Activated CD4-positive, alpha-beta T cell treated with anti-CD3 and anti-CD28 coated beads for 1 hour (primary cell): ENCODE measurements around the gene ASB16.
A peak's percentile ranks its signal among the peaks of the same experiment; 100 is the strongest.
"Not testable (repeated sequence)": the region's sequence is repeated elsewhere in the genome, so short reads cannot be mapped to it uniquely, and the experiment has no call there.

ENCODE experiments used
- DNase-seq: peaks from one replicate; pipeline ENCODE4 v3.0.0-alpha.2; 2020

ASB16 gene

GRCh38 chr17:44149066-44149465 is 21.4 kb upstream of the ASB16 start:
- DNase-seq = not testable (repeated sequence)

- no peak for DNase-seq
Observed at GRCh38 chr17:44149750-44150329, 20.7 kb upstream of the ASB16 start.

GRCh38 chr17:44152875-44153274 is 17.6 kb upstream of the ASB16 start:
- no peak for DNase-seq

- DNase-seq = no peak
Observed at GRCh38 chr17:44155488-44155887, 15.0 kb upstream of the ASB16 start.

GRCh38 chr17:44159519-44160210 is 10.8 kb upstream of the ASB16 start:
- DNase-seq = no peak

- DNase-seq = no peak
Observed at GRCh38 chr17:44164476-44164875, 6.0 kb upstream of the ASB16 start.

DNA sequence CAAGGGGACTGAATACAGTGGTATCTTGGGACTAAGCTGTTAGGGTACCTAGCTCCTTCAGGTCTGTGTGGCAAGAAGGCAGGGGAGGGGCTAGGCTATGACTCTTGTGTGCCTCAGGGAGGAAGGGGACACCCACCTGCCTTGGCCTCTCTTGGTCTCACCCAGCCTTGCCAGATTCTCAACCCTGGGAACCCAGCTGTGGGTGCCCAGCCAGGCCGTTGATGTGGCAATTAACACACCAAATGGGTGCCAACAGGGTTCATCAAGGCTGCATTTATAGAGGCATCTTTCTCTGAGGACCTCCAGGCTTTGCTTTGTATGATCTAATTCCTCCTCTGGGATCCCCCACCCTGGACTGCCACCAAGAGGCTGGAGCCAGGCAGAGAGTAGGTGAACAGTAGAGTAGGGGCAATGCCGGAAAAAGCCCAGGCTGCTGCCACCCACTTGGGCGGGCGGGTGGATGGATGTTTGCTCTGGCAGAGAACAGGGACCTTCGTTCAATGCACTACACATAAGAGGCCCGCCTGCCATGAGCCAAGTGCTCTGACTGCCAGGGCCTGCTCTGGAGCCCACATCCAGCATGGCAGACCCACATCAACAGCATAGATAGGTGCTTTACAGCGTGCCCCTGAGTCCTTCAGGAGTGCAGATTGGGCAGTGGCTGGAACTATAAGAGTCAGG is 3.2 kb upstream of the ASB16 start:
- no peak for DNase-seq

- DNase-seq = no peak
Observed at GRCh38 chr17:44170135-44170498, 387 bp upstream of the ASB16 start.

GRCh38 chr17:44171931-44172455 is 1.5 kb downstream of the ASB16 start:
- DNase-seq = no peak

DNA sequence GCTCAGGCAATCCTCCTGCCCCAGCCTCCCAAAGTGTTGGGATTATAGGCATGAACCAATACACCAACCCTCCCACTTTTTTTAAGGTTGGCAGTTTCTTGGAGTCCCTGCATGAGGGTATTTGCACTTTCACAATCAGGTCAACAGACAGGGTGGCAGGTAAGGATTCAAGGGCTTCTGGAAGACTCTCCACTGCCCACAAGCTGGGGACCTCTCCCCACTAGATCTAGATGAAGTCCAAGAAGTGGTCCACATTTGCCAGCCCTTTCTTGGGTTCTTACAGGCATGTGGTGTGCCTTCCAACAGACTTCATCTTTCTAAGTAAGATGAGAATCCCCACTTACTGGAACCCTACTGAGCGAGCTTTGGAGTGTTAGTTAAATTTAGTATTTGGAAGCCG is 3.9 kb downstream of the ASB16 start:
- no peak for DNase-seq

GRCh38 chr17:44176257-44176656 is 5.8 kb downstream of the ASB16 start:
- DNase-seq = no peak

DNA sequence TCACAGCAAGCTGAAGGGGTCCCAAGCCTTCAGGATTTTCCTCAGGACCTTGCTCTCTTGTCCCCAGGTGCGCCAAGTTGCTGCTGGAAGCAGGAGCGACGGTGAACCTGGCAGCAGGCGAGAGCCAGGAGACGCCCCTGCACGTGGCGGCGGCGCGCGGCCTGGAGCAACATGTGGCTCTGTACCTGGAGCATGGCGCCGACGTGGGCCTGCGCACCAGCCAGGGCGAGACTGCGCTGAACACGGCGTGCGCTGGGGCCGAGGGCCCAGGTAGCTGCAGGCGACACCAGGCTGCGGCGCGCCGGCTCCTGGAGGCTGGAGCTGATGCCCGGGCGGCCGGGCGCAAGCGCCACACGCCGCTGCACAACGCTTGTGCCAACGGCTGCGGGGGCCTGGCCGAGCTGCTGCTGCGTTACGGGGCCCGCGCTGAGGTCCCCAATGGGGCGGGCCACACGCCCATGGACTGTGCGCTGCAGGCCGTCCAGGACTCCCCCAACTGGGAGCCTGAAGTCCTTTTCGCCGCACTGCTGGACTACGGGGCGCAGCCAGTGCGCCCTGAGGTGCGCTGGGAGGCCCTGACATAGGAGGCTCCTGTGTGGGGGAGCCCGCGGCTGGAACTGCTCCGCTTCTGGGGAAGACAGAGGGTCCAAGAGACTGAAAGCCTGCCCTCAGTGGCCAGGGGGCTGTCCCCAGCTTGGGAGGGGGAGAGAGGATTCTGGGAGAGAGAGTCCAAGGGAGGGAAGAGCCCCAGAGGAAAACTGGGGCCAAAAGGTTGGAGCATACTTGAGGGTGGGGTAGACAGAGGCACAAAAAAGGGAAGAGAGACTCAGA is 6.4 kb downstream of the ASB16 start:
- no peak for DNase-seq

- no peak for DNase-seq
Observed at GRCh38 chr17:44177640-44178039, 7.1 kb downstream of the ASB16 start.

- no peak for DNase-seq
Observed at GRCh38 chr17:44178133-44178532, 7.6 kb downstream of the ASB16 start.

GRCh38 chr17:44183024-44183423 is 12.5 kb downstream of the ASB16 start:
- no peak for DNase-seq

DNA sequence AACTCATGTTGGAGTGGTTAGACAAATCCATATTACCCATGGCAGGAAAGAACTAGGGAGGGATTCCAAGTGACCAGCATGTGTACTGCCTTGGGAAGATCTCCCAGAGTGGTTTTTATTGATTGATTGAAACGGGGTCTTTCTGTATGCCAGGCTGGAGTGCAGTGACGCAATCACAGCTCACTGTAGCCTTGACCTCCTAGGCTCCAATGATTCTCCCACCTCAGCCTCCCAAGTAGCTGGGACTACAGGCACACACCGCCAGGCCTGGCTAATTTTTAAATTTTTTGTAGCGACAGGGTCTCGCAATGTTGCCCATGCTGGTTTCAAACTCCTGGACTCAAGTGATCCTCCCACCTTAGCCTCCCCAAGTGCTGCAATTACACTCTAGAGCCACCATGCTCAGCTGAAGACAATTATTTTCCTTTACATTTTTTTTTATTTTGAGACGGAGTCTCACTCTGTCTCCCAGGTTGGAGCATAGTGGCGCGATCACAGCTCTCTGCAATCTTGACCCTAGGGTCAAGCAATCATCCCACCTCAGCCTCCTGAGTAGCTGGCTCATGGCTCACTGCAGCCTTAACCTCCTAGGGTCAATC is 13.8 kb downstream of the ASB16 start:
- DNase-seq = no peak

DNA sequence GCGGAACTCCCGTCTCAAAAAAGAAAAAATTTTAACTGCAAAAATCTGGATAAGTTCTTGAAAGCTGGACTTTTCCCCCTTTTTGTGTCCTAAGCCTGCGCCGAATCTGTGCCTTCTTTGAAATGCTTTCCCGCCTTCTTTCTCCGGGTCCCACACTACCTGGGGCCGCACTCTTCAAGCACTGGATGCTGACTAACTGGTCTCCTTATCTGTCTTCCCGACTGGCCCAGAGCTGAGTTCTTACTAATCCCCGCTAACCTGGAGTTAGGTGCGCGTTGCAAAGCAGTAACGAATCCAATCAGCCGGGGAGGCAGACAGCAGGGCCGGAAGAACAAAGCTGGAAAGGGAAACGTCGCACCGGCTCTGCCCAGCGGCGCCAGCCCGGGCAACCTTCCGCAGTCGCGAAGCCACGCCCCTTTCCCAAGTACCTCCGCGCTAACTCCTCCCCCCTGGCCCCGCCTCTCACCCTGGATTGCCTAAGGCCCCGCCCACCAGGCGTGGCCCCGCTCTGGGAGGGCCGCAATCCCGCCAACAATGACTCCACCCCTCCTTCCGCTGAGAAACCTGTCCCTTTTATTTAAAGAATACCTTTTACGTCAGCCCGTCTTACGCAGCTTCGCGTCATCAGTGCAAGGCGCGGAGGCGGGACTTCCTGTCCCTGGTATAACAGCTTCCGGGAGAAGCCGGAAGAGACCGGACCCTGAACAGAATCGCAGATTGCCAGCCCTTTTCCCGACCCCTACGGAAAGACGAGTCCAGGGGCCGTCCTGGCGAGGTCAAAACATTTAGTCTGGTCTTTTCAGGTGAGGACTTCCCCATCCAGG is 16.0 kb downstream of the ASB16 start, which contains the start of gene TMUB2:
Gene TMUB2 (plus strand): TSS at position 666 of the 824 bp plus-strand sequence. CDS start 737 bp downstream, outside the sequence.
- peak; percentile 99 for DNase-seq

DNA sequence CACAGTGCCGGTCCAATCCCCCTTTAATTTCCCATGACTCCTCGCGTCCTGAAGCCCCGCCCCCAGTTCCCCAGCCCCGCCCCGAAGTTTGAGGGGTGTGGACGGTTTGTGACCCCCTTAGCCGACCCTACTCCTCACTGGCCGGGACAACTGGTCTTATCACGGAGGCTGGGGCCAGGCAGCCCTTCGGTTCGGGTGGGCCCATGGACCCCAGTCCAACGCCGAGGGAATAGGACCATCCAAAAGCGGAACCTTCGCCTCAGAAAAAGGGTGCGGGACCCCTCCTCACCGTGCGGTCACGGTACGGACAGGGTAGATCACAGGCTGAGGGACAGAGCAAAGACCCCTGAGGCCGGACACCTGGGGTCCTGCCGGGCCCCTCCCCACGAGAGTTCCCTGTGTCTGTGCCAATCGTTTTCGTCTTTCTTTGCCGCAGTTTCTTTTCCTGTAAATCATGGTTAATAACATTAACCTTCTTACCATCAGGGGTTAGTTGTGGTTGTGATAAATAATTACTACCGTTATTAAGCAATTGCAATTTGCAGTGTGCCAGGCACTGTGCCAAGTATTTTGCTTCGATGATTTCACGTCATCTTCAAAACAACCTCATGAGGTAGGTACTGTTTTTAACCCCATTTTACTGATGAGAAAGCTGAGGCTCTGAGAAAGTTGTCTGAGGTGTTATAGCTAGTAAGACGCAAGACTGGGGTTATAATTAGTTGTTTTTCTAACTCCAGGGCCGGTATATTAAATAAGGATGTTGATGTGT is 16.8 kb downstream of the ASB16 start:
- DNase-seq = no peak

GRCh38 chr17:44188576-44189403 is 18.3 kb downstream of the ASB16 start:
- DNase-seq = no peak

DNA sequence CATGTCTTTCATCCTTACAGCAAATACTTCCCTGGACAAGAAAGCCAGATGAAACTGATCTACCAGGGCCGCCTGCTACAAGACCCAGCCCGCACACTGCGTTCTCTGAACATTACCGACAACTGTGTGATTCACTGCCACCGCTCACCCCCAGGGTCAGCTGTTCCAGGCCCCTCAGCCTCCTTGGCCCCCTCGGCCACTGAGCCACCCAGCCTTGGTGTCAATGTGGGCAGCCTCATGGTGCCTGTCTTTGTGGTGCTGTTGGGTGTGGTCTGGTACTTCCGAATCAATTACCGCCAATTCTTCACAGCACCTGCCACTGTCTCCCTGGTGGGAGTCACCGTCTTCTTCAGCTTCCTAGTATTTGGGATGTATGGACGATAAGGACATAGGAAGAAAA is 20.0 kb downstream of the ASB16 start:
- DNase-seq = no peak
